Transverse colon (tissue), 4 donors: Measurements from ENCODE around the gene PKLR. TPM values are rescaled to one million over a fixed set of nuclear protein-coding genes. Genes with fewer than 3 reads are reported as not detected.
"Not testable (repeated sequence)": the region's sequence is repeated elsewhere in the genome, so short reads cannot be mapped to it uniquely, and the experiment has no call there.

Source experiments
- DNase-seq: peaks from one replicate; pipeline ENCODE4 v3.0.0-alpha.2; 2019
- H3K27ac ChIP-seq, 4 donors: fragments of 200-600 bp; sonication (generic); 2 replicates each; pipeline ENCODE4 v1.5.1; 2016 to 2018; ENCODE audit warnings: inconsistent platforms in 4 of 4
- H3K27me3 ChIP-seq: fragments of 200-600 bp; sonication (generic); 2 replicates; pipeline ENCODE4 v1.5.1; 2017; ENCODE audit warnings: inconsistent platforms
- H3K36me3 ChIP-seq, 4 donors: fragments of 200-600 bp; sonication (generic); 2 replicates each; pipeline ENCODE4 v1.5.1; 2017 to 2019; ENCODE audit warnings: inconsistent platforms in 4 of 4
- H3K4me1 ChIP-seq, 4 donors: fragments of 200-600 bp; sonication (generic); 2 replicates each; pipeline ENCODE4 v1.5.1; 2017 to 2020; ENCODE audit warnings: inconsistent platforms in 4 of 4
- H3K4me3 ChIP-seq, 4 donors: fragments of 200-600 bp; sonication (generic); 1 replicate in 1 of 4; 2 replicates in 3 of 4; pipeline versions ENCODE4 v1.5.1 to v1.6.1; 2017 to 2019; ENCODE audit warnings: inconsistent platforms in 4 of 4
- H3K9me3 ChIP-seq, 2 donors: fragments of 200-600 bp; sonication (generic); 2 replicates each; pipeline ENCODE4 v1.5.1; 2017 to 2019; ENCODE audit warnings: inconsistent platforms in 2 of 2
- CTCF ChIP-seq, 5 experiments: fragments of 200-600 bp in 3 of 5; fragments of 450-650 bp in 2 of 5; sonication (generic) in 3 of 5; IDR thresholded peaks; 1 replicate in 2 of 5; 2 replicates in 3 of 5; pipeline ENCODE4 v1.5.1; 2016 to 2017; ENCODE audit warnings: antibody characterized with exemption in 5 of 5, inconsistent platforms in 3 of 5, mild to moderate bottlenecking in 2 of 5, moderate library complexity in 1 of 5
- EP300 ChIP-seq: sonication (generic); formaldehyde crosslinking; IDR thresholded peaks from one replicate; pipeline ENCODE4 v1.6.1; 2017; ENCODE audit warnings: antibody characterized with exemption, low read depth
- POLR2A ChIP-seq: fragments of 450-650 bp; IDR thresholded peaks from one replicate; pipeline ENCODE4 v1.6.1; 2016; ENCODE audit warnings: antibody characterized with exemption, mild to moderate bottlenecking, moderate library complexity
- POLR2AphosphoS5 ChIP-seq, 3 donors: sonication (generic); formaldehyde crosslinking; IDR thresholded peaks; one replicate each; pipeline ENCODE4 v1.6.1; 2016; ENCODE audit warnings: antibody characterized with exemption in 3 of 3
- WGBS, 2 donors: methylation state at CpG; one replicate each; pipeline ENCODE4 v1.1.5; 2018; ENCODE audit warnings: low coverage in 1 of 2; 5-methylcytosine and 5-hydroxymethylcytosine counted together
- in situ Hi-C, 4 donors: fragments of 200-750 bp; cut with MboI; loops; one replicate each; pipeline versions ENCODE4 v1.15.0 to v1.15.1; 2017; ENCODE audit warnings: low sequenced_read_pairs in 3 of 4, low pct_ligation_motif_present in 1 of 4, low pct_unique_long_range_greater_than_20kb in 1 of 4
- intact Hi-C: fragments of 100-400 bp; cut with DNase I; formaldehyde crosslinking; loops from one replicate; pipeline ENCODE4 v1.15.1; 2023; ENCODE audit warnings: low total_unique reads
- total RNA-seq, 4 donors: library from RNA; depleted of rRNA; stranded (reverse); fragments of >200 nt; gene quantifications; one replicate each; pipeline ENCODE4 v1.1.0, GENCODE V29; 2016

Gene PKLR
- total RNA-seq, 4 donors from 2014 or later = 0.40 to 5.6 (median 0.64) TPM; not detected in 1

GRCh38 chr1:155294520-155295182, 6.6 kb downstream of the PKLR start:
- 48% methylated on average over 40 of the region's 46 CpGs; no CpG with 5 or more reads in 1 of the 2 donors for WGBS, 2 donors
- H3K27me3 ChIP-seq = peaks cover 33% of the 10 kb centered on the region
- no peaks in the 10 kb centered on the region for H3K36me3 ChIP-seq
- TF ChIP-seq POLR2AphosphoS5 (IDR thresholded peaks at IDR 0.05) (no peak), CTCF (IDR thresholded peaks at IDR 0.05) (no peak), EP300 (no peak), POLR2A (no peak)
- H3K4me1 ChIP-seq = peaks cover 0 to 6% (median 0%) of the 10 kb centered on the region in 4 donors
- intact Hi-C loops (no loop called here), in situ Hi-C loops (no loop called here)
- no peak for DNase-seq
- no peak overlapping the region for H3K27ac ChIP-seq
- no peaks in the 10 kb centered on the region for H3K9me3 ChIP-seq
- peak overlapping the region in 1 of 4 donors; percentile 11 for H3K4me3 ChIP-seq

- no peak for DNase-seq
- WGBS, 2 donors = 87% methylated on average over 17 of the region's 17 CpGs; no CpG with 5 or more reads in 1 of the 2 donors
- no peak for TF ChIP-seq EP300
- Histone ChIP-seq H3K9me3 (no peaks in the 10 kb centered on the region), H3K4me3 (no peak overlapping the region), H3K36me3 (no peaks in the 10 kb centered on the region), H3K4me1 (peaks cover 0 to 6% (median 0%) of the 10 kb centered on the region in 4 donors), H3K27me3 (peaks cover 33% of the 10 kb centered on the region), H3K27ac (no peak overlapping the region)
- in situ Hi-C loops = no loop called here
- intact Hi-C loops = no loop called here
These were observed 8.0 kb downstream of the PKLR start for GRCh38 chr1:155293086-155293749.

GRCh38 chr1:155291006-155291405, 10.2 kb downstream of the PKLR start:
- H3K4me1 ChIP-seq, intact Hi-C loops, H3K27ac ChIP-seq, H3K4me3 ChIP-seq, H3K9me3 ChIP-seq, DNase-seq, in situ Hi-C loops, H3K36me3 ChIP-seq: not testable (repeated sequence)
- H3K27me3 ChIP-seq = peaks cover 24% of the 10 kb centered on the region
- 87 to 90% methylated on average over 2 to 10 of the region's 10 CpGs for WGBS, 2 donors

- no peaks in the 10 kb centered on the region for H3K36me3 ChIP-seq
- intact Hi-C loops = no loop called here
- no peaks in the 10 kb centered on the region for H3K9me3 ChIP-seq
- no peak overlapping the region for H3K4me3 ChIP-seq
- 91% methylated on average over 15 of the region's 21 CpGs; no CpG with 5 or more reads in 1 of the 2 donors for WGBS, 2 donors
- no peaks in the 10 kb centered on the region for H3K4me1 ChIP-seq
- TF ChIP-seq POLR2A = no peak
- no peak for TF ChIP-seq EP300
- TF ChIP-seq POLR2AphosphoS5 (IDR thresholded peaks at IDR 0.05) = no peak
- TF ChIP-seq CTCF (IDR thresholded peaks at IDR 0.05) = no peak
- no peak overlapping the region for H3K27ac ChIP-seq
- H3K27me3 ChIP-seq = no peaks in the 10 kb centered on the region
- no peak for DNase-seq
- in situ Hi-C loops = no loop called here
These were observed 13.2 kb downstream of the PKLR start for GRCh38 chr1:155287987-155288543.

- no peak overlapping the region for H3K27ac ChIP-seq
- no peaks in the 10 kb centered on the region for H3K36me3 ChIP-seq
- H3K9me3 ChIP-seq = no peaks in the 10 kb centered on the region
- WGBS, 2 donors = 97 to 100% methylated on average over 1 to 2 of the region's 2 CpGs
- H3K4me3 ChIP-seq = no peak overlapping the region
- H3K27me3 ChIP-seq = no peaks in the 10 kb centered on the region
- in situ Hi-C loops = no loop called here
- intact Hi-C loops = no loop called here
- H3K4me1 ChIP-seq = no peaks in the 10 kb centered on the region
- TF ChIP-seq CTCF (IDR thresholded peaks at IDR 0.05) (no peak), POLR2AphosphoS5 (IDR thresholded peaks at IDR 0.05) (no peak), POLR2A (no peak), EP300 (no peak)
- no peak for DNase-seq
These were observed 14.7 kb downstream of the PKLR start for GRCh38 chr1:155286544-155286943.
